ENCODE results near the gene ARID4B.

ARID4B gene

DNA sequence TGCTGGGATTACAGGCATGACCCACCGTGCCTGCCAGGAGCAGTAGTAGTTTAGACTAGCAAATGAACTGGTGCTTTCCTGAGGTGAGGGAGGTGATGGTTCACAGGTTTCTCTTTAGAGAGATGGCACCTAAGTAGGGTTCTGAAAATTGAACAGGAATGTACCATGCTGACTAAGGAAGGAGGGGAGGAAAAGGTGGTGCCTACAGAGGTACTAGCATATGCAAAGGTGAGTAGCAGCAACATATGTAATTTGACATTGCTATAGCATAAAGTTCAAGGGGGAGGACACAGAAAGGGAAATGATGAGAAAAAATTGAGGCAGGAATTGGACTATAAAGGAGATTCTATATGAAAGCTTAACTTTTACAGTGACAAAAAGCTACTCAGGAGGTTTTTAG, 101.0 kb downstream of the ARID4B start:
- H3K4me1 ChIP-seq (ENCODE audit: insufficient read depth, low read length, severe bottlenecking): no peaks in the 10 kb centered on the region
- H3K9me2 ChIP-seq (ENCODE audit: low read depth, low read length): no peaks in the 10 kb centered on the region
- H3K27ac ChIP-seq (ENCODE audit: low read depth, low read length, poor library complexity, severe bottlenecking): no peak overlapping the region
- no peak overlapping the region for H3K9ac ChIP-seq (ENCODE audit: low read length)
- TF ChIP-seq EZH2 (IDR thresholded peaks at IDR 0.05; ENCODE audit: borderline replicate concordance, low read length): no peak
- TF ChIP-seq, protein P1, sequence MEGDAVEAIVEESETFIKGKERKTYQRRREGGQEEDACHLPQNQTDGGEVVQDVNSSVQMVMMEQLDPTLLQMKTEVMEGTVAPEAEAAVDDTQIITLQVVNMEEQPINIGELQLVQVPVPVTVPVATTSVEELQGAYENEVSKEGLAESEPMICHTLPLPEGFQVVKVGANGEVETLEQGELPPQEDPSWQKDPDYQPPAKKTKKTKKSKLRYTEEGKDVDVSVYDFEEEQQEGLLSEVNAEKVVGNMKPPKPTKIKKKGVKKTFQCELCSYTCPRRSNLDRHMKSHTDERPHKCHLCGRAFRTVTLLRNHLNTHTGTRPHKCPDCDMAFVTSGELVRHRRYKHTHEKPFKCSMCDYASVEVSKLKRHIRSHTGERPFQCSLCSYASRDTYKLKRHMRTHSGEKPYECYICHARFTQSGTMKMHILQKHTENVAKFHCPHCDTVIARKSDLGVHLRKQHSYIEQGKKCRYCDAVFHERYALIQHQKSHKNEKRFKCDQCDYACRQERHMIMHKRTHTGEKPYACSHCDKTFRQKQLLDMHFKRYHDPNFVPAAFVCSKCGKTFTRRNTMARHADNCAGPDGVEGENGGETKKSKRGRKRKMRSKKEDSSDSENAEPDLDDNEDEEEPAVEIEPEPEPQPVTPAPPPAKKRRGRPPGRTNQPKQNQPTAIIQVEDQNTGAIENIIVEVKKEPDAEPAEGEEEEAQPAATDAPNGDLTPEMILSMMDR (IDR thresholded peaks at IDR 0.05; ENCODE audit: low read length): no peak
- no peaks in the 10 kb centered on the region for H4K20me1 ChIP-seq (ENCODE audit: insufficient read depth, low read length)
- no peak overlapping the region for H3K4me3 ChIP-seq (ENCODE audit: low read depth, low read length, poor library complexity, severe bottlenecking)
- no peak overlapping the region for H3K4me2 ChIP-seq (ENCODE audit: low read length)
- H3K9me3 ChIP-seq (ENCODE audit: low read length): no peaks in the 10 kb centered on the region
- H3K79me2 ChIP-seq (ENCODE audit: insufficient read depth, low read length): no peaks in the 10 kb centered on the region
- no peaks in the 10 kb centered on the region for H3K27me3 ChIP-seq (ENCODE audit: insufficient read depth, low read length)
- peaks cover 82% of the 10 kb centered on the region for H3K36me3 ChIP-seq (ENCODE audit: insufficient read depth, low read length)
- H3F3A ChIP-seq (ENCODE audit: insufficient read depth, low read length): no peaks in the 10 kb centered on the region
- H2AFZ ChIP-seq (ENCODE audit: low read length): no peak overlapping the region

DNA sequence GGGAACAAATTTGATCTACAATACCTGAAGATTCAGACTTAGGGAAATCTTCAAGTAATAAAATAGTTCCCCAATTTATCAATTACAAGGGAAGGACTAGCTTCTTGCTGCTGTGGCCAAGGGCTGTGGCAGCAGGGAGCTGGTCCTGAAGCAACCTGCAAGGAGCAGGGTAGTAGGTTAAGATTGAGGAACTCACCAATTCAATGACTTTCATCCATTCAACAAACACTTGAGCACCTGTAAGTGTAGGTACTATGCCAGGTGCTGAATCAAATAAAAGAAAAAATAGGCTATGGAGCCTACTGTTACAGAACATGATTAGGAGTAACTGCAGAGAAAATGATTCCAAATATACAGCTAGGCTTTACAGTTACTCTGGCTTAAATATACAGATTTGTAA, 102.7 kb downstream of the ARID4B start:
- no peaks in the 10 kb centered on the region for H3K9me2 ChIP-seq (ENCODE audit: low read depth, low read length)
- no peak for TF ChIP-seq EZH2 (IDR thresholded peaks at IDR 0.05; ENCODE audit: borderline replicate concordance, low read length)
- TF ChIP-seq, protein P1 (IDR thresholded peaks at IDR 0.05; ENCODE audit: low read length): no peak
- H3K27ac ChIP-seq (ENCODE audit: low read depth, low read length, poor library complexity, severe bottlenecking): no peak overlapping the region
- no peak overlapping the region for H2AFZ ChIP-seq (ENCODE audit: low read length)
- H3K9me3 ChIP-seq (ENCODE audit: low read length): no peaks in the 10 kb centered on the region
- H3K4me1 ChIP-seq (ENCODE audit: insufficient read depth, low read length, severe bottlenecking): no peaks in the 10 kb centered on the region
- H3K36me3 ChIP-seq (ENCODE audit: insufficient read depth, low read length): peaks cover 87% of the 10 kb centered on the region
- no peak overlapping the region for H3K9ac ChIP-seq (ENCODE audit: low read length)
- H4K20me1 ChIP-seq (ENCODE audit: insufficient read depth, low read length): no peaks in the 10 kb centered on the region
- no peak overlapping the region for H3K4me2 ChIP-seq (ENCODE audit: low read length)
- H3K79me2 ChIP-seq (ENCODE audit: insufficient read depth, low read length): no peaks in the 10 kb centered on the region
- H3K4me3 ChIP-seq (ENCODE audit: low read depth, low read length, poor library complexity, severe bottlenecking): no peak overlapping the region
- H3F3A ChIP-seq (ENCODE audit: insufficient read depth, low read length): 0 out of 2 replicates have a peak, but pooled peaks cover 3% of the 10 kb centered on the region
- H3K27me3 ChIP-seq (ENCODE audit: insufficient read depth, low read length): no peaks in the 10 kb centered on the region

DNA sequence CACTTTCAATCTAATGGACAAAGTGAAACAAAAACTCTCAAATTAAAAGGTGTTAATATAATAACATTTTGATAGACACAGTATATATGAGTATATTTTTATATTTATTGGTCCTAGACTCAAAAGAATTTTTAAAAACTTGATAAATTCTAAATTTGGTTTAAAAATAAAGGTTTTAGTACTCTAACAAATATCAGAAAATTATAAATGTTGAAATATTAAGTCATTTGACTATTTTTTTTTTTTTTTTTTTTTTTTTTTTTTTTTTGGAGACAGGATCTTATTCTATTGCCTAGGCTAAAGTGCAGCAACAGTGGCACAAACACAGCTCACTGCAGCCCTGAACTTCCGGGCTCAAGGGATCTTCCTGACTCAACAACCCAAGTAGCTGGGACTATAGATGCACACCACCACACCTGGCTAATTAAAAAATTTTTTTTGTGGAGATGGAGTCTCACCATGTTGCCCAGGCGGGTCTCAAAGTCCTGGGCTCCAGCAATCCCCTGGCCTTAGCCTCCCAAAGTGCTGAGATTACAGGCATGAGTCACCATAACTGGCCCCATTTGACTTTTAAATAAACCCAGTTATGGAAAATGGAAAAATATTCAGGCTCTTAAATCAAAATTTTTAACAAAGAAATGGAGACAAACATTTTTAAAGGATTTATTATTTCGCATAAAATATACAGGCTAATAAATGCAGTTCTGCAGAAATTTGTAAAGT, 106.2 kb downstream of the ARID4B start:
- no peaks in the 10 kb centered on the region for H3K27me3 ChIP-seq (ENCODE audit: insufficient read depth, low read length)
- H3K79me2 ChIP-seq (ENCODE audit: insufficient read depth, low read length): no peaks in the 10 kb centered on the region
- H3K4me2 ChIP-seq (ENCODE audit: low read length): no peak overlapping the region
- no peaks in the 10 kb centered on the region for H3K9me3 ChIP-seq (ENCODE audit: low read length)
- no peaks in the 10 kb centered on the region for H3K4me1 ChIP-seq (ENCODE audit: insufficient read depth, low read length, severe bottlenecking)
- H4K20me1 ChIP-seq (ENCODE audit: insufficient read depth, low read length): no peaks in the 10 kb centered on the region
- H3K9me2 ChIP-seq (ENCODE audit: low read depth, low read length): no peaks in the 10 kb centered on the region
- H3K36me3 ChIP-seq (ENCODE audit: insufficient read depth, low read length): peaks cover 80% of the 10 kb centered on the region
- no peak overlapping the region for H3K4me3 ChIP-seq (ENCODE audit: low read depth, low read length, poor library complexity, severe bottlenecking)
- H3F3A ChIP-seq (ENCODE audit: insufficient read depth, low read length): 0 out of 2 replicates have a peak, but pooled peaks cover 4% of the 10 kb centered on the region
- H2AFZ ChIP-seq (ENCODE audit: low read length): no peak overlapping the region
- no peak overlapping the region for H3K9ac ChIP-seq (ENCODE audit: low read length)
- TF ChIP-seq EZH2 (IDR thresholded peaks at IDR 0.05; ENCODE audit: borderline replicate concordance, low read length): no peak
- TF ChIP-seq, protein P1 (IDR thresholded peaks at IDR 0.05; ENCODE audit: low read length): no peak
- H3K27ac ChIP-seq (ENCODE audit: low read depth, low read length, poor library complexity, severe bottlenecking): no peak overlapping the region
